Neural progenitor cell (in vitro differentiated cells): Measurements from ENCODE around the gene POLG2. TPM values are rescaled to one million over a fixed set of nuclear protein-coding genes. Genes with fewer than 3 reads are reported as not detected.

Source experiments
- DNase-seq: peaks from one replicate; pipeline ENCODE4 v3.0.0-alpha.2; 2016; ENCODE audit warnings: low spot score
- H2AFZ ChIP-seq: fragments of 200-600 bp; sonication (generic); replicated peaks from 2 replicates; pipeline ENCODE4 v1.6.1; 2016; ENCODE audit warnings: antibody characterized with exemption
- H3F3A ChIP-seq: fragments of 200-600 bp; sonication (generic); 2 replicates; pipeline ENCODE4 v1.6.1; 2016; ENCODE audit warnings: antibody characterized with exemption, low read depth
- H3K27ac ChIP-seq: fragments of 200-600 bp; sonication (generic); 2 replicates; pipeline ENCODE4 v1.5.1; 2016; ENCODE audit warnings: mild to moderate bottlenecking
- H3K27me3 ChIP-seq: fragments of 200-600 bp; sonication (generic); 2 replicates; pipeline ENCODE4 v1.6.1; 2016; ENCODE audit warnings: mild to moderate bottlenecking, moderate library complexity
- H3K36me3 ChIP-seq: fragments of 200-600 bp; sonication (generic); 2 replicates; pipeline ENCODE4 v1.5.1; 2016
- H3K4me1 ChIP-seq: fragments of 200-600 bp; sonication (generic); 2 replicates; pipeline ENCODE4 v1.6.1; 2016; ENCODE audit warnings: mixed run types
- H3K4me2 ChIP-seq: fragments of 200-600 bp; sonication (generic); 2 replicates; pipeline ENCODE4 v1.6.1; 2016
- H3K4me3 ChIP-seq: fragments of 200-600 bp; sonication (generic); 2 replicates; pipeline ENCODE4 v1.5.1; 2016
- H3K79me2 ChIP-seq: fragments of 200-600 bp; sonication (generic); 2 replicates; pipeline ENCODE4 v1.6.1; 2016; ENCODE audit warnings: low read depth
- H3K9ac ChIP-seq: fragments of 200-600 bp; sonication (generic); 2 replicates; pipeline ENCODE4 v1.6.1; 2016
- H3K9me3 ChIP-seq: fragments of 200-600 bp; sonication (generic); 2 replicates; pipeline ENCODE4 v1.5.1; 2016; ENCODE audit warnings: low read depth
- H4K20me1 ChIP-seq: fragments of 200-600 bp; sonication (generic); 2 replicates; pipeline ENCODE4 v1.6.1; 2016; ENCODE audit warnings: low read depth
- H3K27ac Mint-ChIP-seq: 3 replicates; pipeline ENCODE4 v1.8.0; 2021; ENCODE audit warnings: mixed read lengths
- H3K27me3 Mint-ChIP-seq: 2 replicates; pipeline ENCODE4 v1.8.0; 2022; ENCODE audit warnings: low read depth, mild to moderate bottlenecking, inconsistent platforms, moderate library complexity, mixed read lengths; ENCODE audit not compliant: insufficient read depth
- H3K36me3 Mint-ChIP-seq: 3 replicates; pipeline ENCODE4 v1.8.0; 2021; ENCODE audit warnings: mixed read lengths
- H3K4me1 Mint-ChIP-seq: 3 replicates; pipeline ENCODE4 v1.8.0; 2021; ENCODE audit warnings: mixed read lengths
- H3K4me3 Mint-ChIP-seq: 3 replicates; pipeline ENCODE4 v1.8.0; 2021; ENCODE audit warnings: mild to moderate bottlenecking, moderate library complexity, mixed read lengths
- H3K9me3 Mint-ChIP-seq: 3 replicates; pipeline ENCODE4 v1.8.0; 2020; ENCODE audit warnings: mixed read lengths
- CTCF ChIP-seq: fragments of 200-600 bp; sonication (generic); IDR thresholded peaks from 2 replicates; pipeline ENCODE4 v1.5.1; 2017; ENCODE audit warnings: antibody characterized with exemption, mild to moderate bottlenecking
- EZH2 ChIP-seq: fragments of 200-600 bp; sonication (generic); IDR thresholded peaks from 2 replicates; pipeline ENCODE4 v1.6.1; 2017; ENCODE audit warnings: antibody characterized with exemption, mild to moderate bottlenecking, moderate library complexity
- EZH2phosphoT487 ChIP-seq: fragments of 200-600 bp; sonication (generic); IDR thresholded peaks from 2 replicates; pipeline ENCODE4 v1.6.1; 2017; ENCODE audit warnings: antibody characterized with exemption
- total RNA-seq: library from RNA; depleted of rRNA; stranded (reverse); fragments of >200 nt; gene quantifications from 2 replicates; pipeline ENCODE4 v1.2.3, GENCODE V29; 2015; ENCODE audit warnings: low replicate concordance

The POLG2 gene
- total RNA-seq, 1 donor from 2014 or later, result 33.9 TPM

- Histone ChIP-seq H3K9me3 (no peaks in the 10 kb centered on the region), H3F3A (peaks cover 28% of the 10 kb centered on the region), H2AFZ (no peak overlapping the region), H3K4me1 (peaks cover 4% of the 10 kb centered on the region), H3K79me2 (peaks cover 38% of the 10 kb centered on the region), H4K20me1 (peaks cover 38% of the 10 kb centered on the region), H3K9ac (no peak overlapping the region), H3K4me2 (peak overlapping the region; percentile 91), H3K27me3 (no peaks in the 10 kb centered on the region), H3K27ac (no peak overlapping the region), H3K4me3 (peak overlapping the region; percentile 13), H3K36me3 (peaks cover 30% of the 10 kb centered on the region)
- Mint-ChIP-seq H3K4me3 (no peak overlapping the region), H3K36me3 (peaks cover 23% of the 10 kb centered on the region), H3K27ac (no peak overlapping the region), H3K4me1 (peaks cover 29% of the 10 kb centered on the region), H3K27me3 (peaks cover 7% of the 10 kb centered on the region), H3K9me3 (no peaks in the 10 kb centered on the region)
- TF ChIP-seq CTCF (no peak), EZH2phosphoT487 (no peak), EZH2 (no peak)
- DNase-seq, result no peak
Observed at GRCh38 chr17:64494121-64494520, 2.7 kb downstream of the POLG2 start.

DNA sequence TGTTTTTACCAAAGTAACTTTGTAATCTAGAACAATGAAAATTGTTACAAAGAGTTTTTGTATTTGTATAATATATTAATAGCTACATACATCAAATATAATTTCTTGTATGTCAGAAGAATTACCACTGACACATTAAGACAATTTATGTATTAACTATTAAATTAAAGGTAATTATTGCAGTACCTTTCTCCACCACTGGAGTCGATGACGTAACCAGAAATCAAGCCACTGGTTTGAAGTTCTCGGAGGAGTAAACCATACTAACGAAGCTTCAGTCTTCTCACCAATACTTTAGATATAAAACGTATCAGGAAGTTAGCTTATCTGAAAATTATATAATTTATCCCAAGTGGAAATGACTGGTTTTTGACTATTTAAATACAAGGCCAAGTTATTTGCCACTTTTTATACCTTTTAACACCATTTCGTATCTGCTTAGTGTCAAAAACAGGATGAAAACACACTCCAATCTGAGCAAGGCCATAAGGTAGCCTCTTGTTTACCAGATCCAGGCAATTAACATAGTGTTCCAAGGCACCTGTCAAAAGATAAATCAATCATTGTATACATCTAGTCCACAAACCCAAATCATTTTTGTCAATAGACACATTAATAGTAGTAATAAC lies 4.3 kb downstream of the POLG2 start:
- Histone ChIP-seq H3K9ac (no peak overlapping the region), H3K27me3 (no peaks in the 10 kb centered on the region), H3K27ac (no peak overlapping the region), H3F3A (peaks cover 12% of the 10 kb centered on the region), H3K4me3 (no peak overlapping the region), H4K20me1 (peaks cover 26% of the 10 kb centered on the region), H3K79me2 (peaks cover 38% of the 10 kb centered on the region), H3K36me3 (peaks cover 37% of the 10 kb centered on the region), H2AFZ (no peak overlapping the region), H3K4me1 (peaks cover 4% of the 10 kb centered on the region), H3K9me3 (no peaks in the 10 kb centered on the region), H3K4me2 (no peak overlapping the region)
- H3K4me1 Mint-ChIP-seq, result peaks cover 19% of the 10 kb centered on the region
- no peak for DNase-seq
- H3K4me3 Mint-ChIP-seq, result no peak overlapping the region
- no peak overlapping the region for H3K27ac Mint-ChIP-seq
- H3K36me3 Mint-ChIP-seq, result peaks cover 25% of the 10 kb centered on the region
- no peaks in the 10 kb centered on the region for H3K9me3 Mint-ChIP-seq
- TF ChIP-seq CTCF (peak; percentile 39), EZH2 (no peak), EZH2phosphoT487 (no peak)
- peaks cover 2% of the 10 kb centered on the region for H3K27me3 Mint-ChIP-seq

DNA sequence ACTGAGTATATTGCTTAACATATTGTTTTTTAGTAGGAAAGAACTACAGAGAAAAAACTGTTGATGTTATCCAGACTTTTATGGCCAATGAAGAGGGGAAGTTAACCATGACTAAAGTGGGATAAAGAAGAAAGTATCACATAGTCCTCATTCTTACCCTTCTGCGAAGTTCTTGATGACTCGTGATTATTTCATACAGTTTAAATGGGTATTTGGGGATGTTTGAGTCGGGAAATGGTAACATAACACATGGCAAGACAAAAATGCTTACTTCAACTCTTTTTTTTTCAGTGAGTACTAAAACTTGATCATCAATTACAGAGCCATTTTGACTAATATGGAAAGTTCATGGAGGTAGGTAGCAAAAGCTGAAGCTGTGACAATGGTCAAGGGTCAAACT lies 4.9 kb downstream of the POLG2 start:
- peaks cover 25% of the 10 kb centered on the region for H4K20me1 ChIP-seq
- H3K4me3 ChIP-seq, result no peak overlapping the region
- H3K9me3 ChIP-seq, result no peaks in the 10 kb centered on the region
- H3K9me3 Mint-ChIP-seq, result no peaks in the 10 kb centered on the region
- peaks cover 4% of the 10 kb centered on the region for H3K4me1 ChIP-seq
- no peak overlapping the region for H3K27ac ChIP-seq
- H3K27me3 ChIP-seq, result no peaks in the 10 kb centered on the region
- no peak overlapping the region for H3K4me3 Mint-ChIP-seq
- no peak overlapping the region for H3K9ac ChIP-seq
- TF ChIP-seq EZH2phosphoT487 (no peak), CTCF (no peak), EZH2 (no peak)
- DNase-seq, result no peak
- no peak overlapping the region for H3K4me2 ChIP-seq
- no peak overlapping the region for H2AFZ ChIP-seq
- peaks cover 38% of the 10 kb centered on the region for H3K79me2 ChIP-seq
- H3K36me3 Mint-ChIP-seq, result peaks cover 25% of the 10 kb centered on the region
- H3K4me1 Mint-ChIP-seq, result peaks cover 17% of the 10 kb centered on the region
- H3K27me3 Mint-ChIP-seq, result peaks cover 2% of the 10 kb centered on the region
- peaks cover 37% of the 10 kb centered on the region for H3K36me3 ChIP-seq
- no peak overlapping the region for H3K27ac Mint-ChIP-seq
- H3F3A ChIP-seq, result peaks cover 6% of the 10 kb centered on the region
